ENCODE results near the gene NR0B2.

Gene NR0B2

DNA sequence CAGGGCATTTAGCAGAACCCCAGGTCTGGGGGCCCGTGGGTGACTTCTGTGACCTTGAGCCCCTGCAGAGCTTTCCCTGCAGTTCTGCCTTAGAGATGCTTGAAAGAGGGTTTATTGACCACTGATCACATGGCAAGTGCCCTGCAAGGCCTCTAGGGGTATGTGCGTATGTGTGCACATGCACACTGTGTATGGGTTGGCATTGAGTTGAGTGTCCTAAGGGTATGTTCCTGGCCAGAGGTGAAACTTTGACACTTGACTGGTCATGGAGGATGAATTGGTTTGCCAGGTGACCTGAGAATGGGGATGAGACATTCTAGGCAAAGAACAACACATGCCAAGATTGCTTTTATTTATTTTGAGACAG lies 24.9 kb upstream of the NR0B2 start:
- no peaks in the 10 kb centered on the region for H3K27me3 ChIP-seq (ENCODE audit: control insufficient read depth in 1 of 2, insufficient read depth in 1 of 2, low read length in 2 of 2)
- H3K4me3 ChIP-seq (ENCODE audit: insufficient read depth in 1 of 2, low read depth in 1 of 2, low read length in 2 of 2): no peak overlapping the region
- no peak overlapping the region for H4K8ac ChIP-seq (ENCODE audit: low read length)
- no peak overlapping the region for H2BK15ac ChIP-seq (ENCODE audit: low read depth, poor library complexity, severe bottlenecking)
- H3K9me3 ChIP-seq (ENCODE audit: control insufficient read depth, low read length): no peaks in the 10 kb centered on the region
- no peaks in the 10 kb centered on the region for H3K4me1 ChIP-seq (ENCODE audit: control insufficient read depth, insufficient read depth, low read depth, low read length)
- no peak overlapping the region for H2AK5ac ChIP-seq (ENCODE audit: low read length, severe bottlenecking)
- H3K36me3 ChIP-seq (ENCODE audit: control insufficient read depth in 1 of 2, insufficient read depth in 2 of 2, low read depth in 1 of 2, low read length in 2 of 2): peaks cover 42 to 68% of the 10 kb centered on the region in 2 experiments
- DNase-seq: no peak
- H4K91ac ChIP-seq (ENCODE audit: low read length): no peak overlapping the region
- WGBS: 98% methylated on average over 2 of the region's 2 CpGs
- H3K79me1 ChIP-seq (replicated peaks; ENCODE audit: low read length, poor library complexity, severe bottlenecking): peaks cover 31% of the 10 kb centered on the region
- no peak overlapping the region for H3K14ac ChIP-seq (ENCODE audit: low read length in 2 of 2)
- H3K9ac ChIP-seq (ENCODE audit: low read length): no peak overlapping the region
- no peak overlapping the region for H3K27ac ChIP-seq (ENCODE audit: low read length, poor library complexity, severe bottlenecking)
- H2AFZ ChIP-seq (ENCODE audit: low read depth, low read length): no peak overlapping the region
- H2BK12ac ChIP-seq (ENCODE audit: low read length in 2 of 2): no peak overlapping the region
- H3K23ac ChIP-seq (ENCODE audit: low read length in 2 of 2): no peak overlapping the region
- no peak overlapping the region for H3K4me2 ChIP-seq (ENCODE audit: low read length, poor library complexity, severe bottlenecking)
- H3K18ac ChIP-seq (ENCODE audit: low read depth in 1 of 2, low read length in 2 of 2): no peak overlapping the region
- no peak overlapping the region for H2BK5ac ChIP-seq (ENCODE audit: low read depth, low read length, poor library complexity, severe bottlenecking)
- no peak overlapping the region for H2BK120ac ChIP-seq (ENCODE audit: low read depth, low read length)
- H3K4ac ChIP-seq (ENCODE audit: low read depth in 1 of 2, low read length in 2 of 2): no peak overlapping the region

DNA sequence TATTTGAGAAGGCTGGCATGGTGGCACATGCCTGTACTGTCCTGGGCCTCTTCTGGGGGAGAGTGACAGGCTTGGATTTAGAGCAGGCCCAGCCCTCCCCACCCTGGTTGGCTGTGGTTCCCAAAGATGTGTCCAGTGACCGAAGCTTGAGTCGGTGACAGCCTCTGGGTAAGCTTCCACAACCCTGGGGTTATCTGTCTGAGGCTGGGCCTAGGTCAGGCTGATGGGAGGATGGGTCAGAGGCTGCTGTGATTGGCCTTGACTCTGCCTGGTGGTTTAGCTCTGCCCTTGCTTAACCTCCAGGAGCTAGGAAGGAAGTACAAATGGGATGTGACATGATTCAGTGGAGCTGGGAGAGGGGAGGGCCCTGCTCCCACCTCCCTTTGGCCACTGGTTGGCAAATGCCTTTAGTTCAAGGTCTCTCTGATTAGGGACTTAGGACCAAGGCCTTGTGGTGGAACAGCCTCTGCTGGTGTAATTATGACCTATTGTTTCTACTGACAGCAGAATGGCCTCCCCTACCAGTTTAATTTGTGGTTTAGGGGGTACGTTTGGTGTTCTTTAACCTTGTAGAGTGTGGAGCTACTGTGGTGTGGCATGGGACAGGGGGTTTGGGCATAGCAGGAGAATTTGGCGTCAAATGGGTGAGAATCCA lies 24.4 kb upstream of the NR0B2 start:
- H3K9ac ChIP-seq (ENCODE audit: low read length): no peak overlapping the region
- H3K4me2 ChIP-seq (ENCODE audit: low read length, poor library complexity, severe bottlenecking): no peak overlapping the region
- no peaks in the 10 kb centered on the region for H3K4me1 ChIP-seq (ENCODE audit: control insufficient read depth, insufficient read depth, low read depth, low read length)
- no peak overlapping the region for H2BK12ac ChIP-seq (ENCODE audit: low read length in 2 of 2)
- 92% methylated on average over 4 of the region's 4 CpGs for WGBS
- H3K9me3 ChIP-seq (ENCODE audit: control insufficient read depth, low read length): no peaks in the 10 kb centered on the region
- no peak overlapping the region for H2BK5ac ChIP-seq (ENCODE audit: low read depth, low read length, poor library complexity, severe bottlenecking)
- no peak overlapping the region for H3K27ac ChIP-seq (ENCODE audit: low read length, poor library complexity, severe bottlenecking)
- H3K36me3 ChIP-seq (ENCODE audit: control insufficient read depth in 1 of 2, insufficient read depth in 2 of 2, low read depth in 1 of 2, low read length in 2 of 2): peaks cover 40 to 66% of the 10 kb centered on the region in 2 experiments
- H2AFZ ChIP-seq (ENCODE audit: low read depth, low read length): no peak overlapping the region
- H3K18ac ChIP-seq (ENCODE audit: low read depth in 1 of 2, low read length in 2 of 2): no peak overlapping the region
- no peak overlapping the region for H3K4me3 ChIP-seq (ENCODE audit: insufficient read depth in 1 of 2, low read depth in 1 of 2, low read length in 2 of 2)
- H2AK5ac ChIP-seq (ENCODE audit: low read length, severe bottlenecking): no peak overlapping the region
- H3K79me1 ChIP-seq (replicated peaks; ENCODE audit: low read length, poor library complexity, severe bottlenecking): peaks cover 29% of the 10 kb centered on the region
- H3K4ac ChIP-seq (ENCODE audit: low read depth in 1 of 2, low read length in 2 of 2): no peak overlapping the region
- no peak overlapping the region for H2BK15ac ChIP-seq (ENCODE audit: low read depth, poor library complexity, severe bottlenecking)
- DNase-seq: no peak
- H3K23ac ChIP-seq (ENCODE audit: low read length in 2 of 2): no peak overlapping the region
- no peak overlapping the region for H4K8ac ChIP-seq (ENCODE audit: low read length)
- H3K27me3 ChIP-seq (ENCODE audit: control insufficient read depth in 1 of 2, insufficient read depth in 1 of 2, low read length in 2 of 2): no peaks in the 10 kb centered on the region
- no peak overlapping the region for H4K91ac ChIP-seq (ENCODE audit: low read length)
- H3K14ac ChIP-seq (ENCODE audit: low read length in 2 of 2): no peak overlapping the region
- no peak overlapping the region for H2BK120ac ChIP-seq (ENCODE audit: low read depth, low read length)

DNA sequence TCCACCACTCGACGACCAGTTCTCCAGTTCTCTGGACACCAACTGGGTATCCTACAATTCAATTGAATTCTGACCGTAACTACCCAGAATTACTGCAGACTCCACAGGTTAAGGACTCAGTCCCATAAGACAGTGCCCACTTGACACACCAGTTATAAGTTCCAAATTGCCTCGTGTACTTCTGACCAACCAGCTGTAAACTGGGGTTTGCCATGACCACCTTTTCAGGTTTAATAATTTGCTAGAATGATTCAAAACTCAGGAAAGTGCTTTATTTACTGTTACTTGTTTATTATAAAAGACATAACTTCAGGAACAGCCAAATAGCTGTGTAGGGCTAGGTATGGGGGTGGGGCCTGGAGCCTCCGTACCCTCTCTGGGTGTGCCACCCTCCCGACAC lies 23.0 kb upstream of the NR0B2 start:
- no peak overlapping the region for H4K8ac ChIP-seq (ENCODE audit: low read length)
- no peak overlapping the region for H2AFZ ChIP-seq (ENCODE audit: low read depth, low read length)
- no peak overlapping the region for H3K4ac ChIP-seq (ENCODE audit: low read depth in 1 of 2, low read length in 2 of 2)
- no peak overlapping the region for H2BK120ac ChIP-seq (ENCODE audit: low read depth, low read length)
- H3K27ac ChIP-seq (ENCODE audit: low read length, poor library complexity, severe bottlenecking): no peak overlapping the region
- H3K4me3 ChIP-seq (ENCODE audit: insufficient read depth in 1 of 2, low read depth in 1 of 2, low read length in 2 of 2): no peak overlapping the region
- H2BK12ac ChIP-seq (ENCODE audit: low read length in 2 of 2): no peak overlapping the region
- H3K9ac ChIP-seq (ENCODE audit: low read length): no peak overlapping the region
- peaks cover 22% of the 10 kb centered on the region for H3K79me1 ChIP-seq (replicated peaks; ENCODE audit: low read length, poor library complexity, severe bottlenecking)
- no peak overlapping the region for H3K14ac ChIP-seq (ENCODE audit: low read length in 2 of 2)
- DNase-seq: no peak
- H3K9me3 ChIP-seq (ENCODE audit: control insufficient read depth, low read length): no peaks in the 10 kb centered on the region
- no peak overlapping the region for H2BK5ac ChIP-seq (ENCODE audit: low read depth, low read length, poor library complexity, severe bottlenecking)
- H3K4me2 ChIP-seq (ENCODE audit: low read length, poor library complexity, severe bottlenecking): no peak overlapping the region
- no peak overlapping the region for H4K91ac ChIP-seq (ENCODE audit: low read length)
- H2BK15ac ChIP-seq (ENCODE audit: low read depth, poor library complexity, severe bottlenecking): no peak overlapping the region
- peaks cover 31 to 64% of the 10 kb centered on the region in 2 experiments for H3K36me3 ChIP-seq (ENCODE audit: control insufficient read depth in 1 of 2, insufficient read depth in 2 of 2, low read depth in 1 of 2, low read length in 2 of 2)
- H2AK5ac ChIP-seq (ENCODE audit: low read length, severe bottlenecking): no peak overlapping the region
- 99% methylated on average over 3 of the region's 6 CpGs for WGBS
- no peaks in the 10 kb centered on the region for H3K27me3 ChIP-seq (ENCODE audit: control insufficient read depth in 1 of 2, insufficient read depth in 1 of 2, low read length in 2 of 2)
- no peak overlapping the region for H3K23ac ChIP-seq (ENCODE audit: low read length in 2 of 2)
- no peak overlapping the region for H3K18ac ChIP-seq (ENCODE audit: low read depth in 1 of 2, low read length in 2 of 2)
- H3K4me1 ChIP-seq (ENCODE audit: control insufficient read depth, insufficient read depth, low read depth, low read length): no peaks in the 10 kb centered on the region

DNA sequence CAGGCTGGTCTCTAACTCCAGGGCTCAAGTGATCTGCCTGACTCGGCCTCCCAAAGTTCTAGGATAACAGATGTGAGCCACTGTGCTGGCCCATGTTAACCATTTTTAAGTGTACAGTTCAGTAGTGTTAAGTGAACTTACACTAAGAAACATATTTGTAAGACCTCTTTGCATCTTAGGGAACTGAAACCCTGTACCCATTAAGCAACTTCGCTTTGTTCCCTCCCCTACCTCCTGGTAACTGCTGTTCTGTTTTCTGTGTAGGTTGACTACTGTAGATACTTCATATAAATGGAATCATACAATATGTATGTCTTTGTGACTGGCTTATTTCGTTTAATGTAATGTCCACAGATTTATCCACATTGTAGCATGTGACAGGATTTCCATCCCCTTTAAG lies 18.8 kb upstream of the NR0B2 start:
- Histone ChIP-seq H3K27me3 (ENCODE audit: control insufficient read depth in 1 of 2, insufficient read depth in 1 of 2, low read length in 2 of 2) (no peaks in the 10 kb centered on the region), H3K4ac (ENCODE audit: low read depth in 1 of 2, low read length in 2 of 2) (no peak overlapping the region), H3K14ac (ENCODE audit: low read length in 2 of 2) (no peak overlapping the region), H3K9ac (ENCODE audit: low read length) (no peak overlapping the region), H3K27ac (ENCODE audit: low read length, poor library complexity, severe bottlenecking) (no peak overlapping the region), H3K36me3 (ENCODE audit: control insufficient read depth in 1 of 2, insufficient read depth in 2 of 2, low read depth in 1 of 2, low read length in 2 of 2) (peaks cover 32 to 69% of the 10 kb centered on the region in 2 experiments), H2BK120ac (ENCODE audit: low read depth, low read length) (no peak overlapping the region), H4K91ac (ENCODE audit: low read length) (no peak overlapping the region), H3K18ac (ENCODE audit: low read depth in 1 of 2, low read length in 2 of 2) (no peak overlapping the region), H4K8ac (ENCODE audit: low read length) (no peak overlapping the region), H3K79me1 (replicated peaks; ENCODE audit: low read length, poor library complexity, severe bottlenecking) (peaks cover 11% of the 10 kb centered on the region), H3K9me3 (ENCODE audit: control insufficient read depth, low read length) (no peaks in the 10 kb centered on the region), H3K23ac (ENCODE audit: low read length in 2 of 2) (no peak overlapping the region), H2BK12ac (ENCODE audit: low read length in 2 of 2) (no peak overlapping the region), H2BK15ac (ENCODE audit: low read depth, poor library complexity, severe bottlenecking) (no peak overlapping the region), H2AK5ac (ENCODE audit: low read length, severe bottlenecking) (no peak overlapping the region), H3K4me2 (ENCODE audit: low read length, poor library complexity, severe bottlenecking) (no peak overlapping the region), H2BK5ac (ENCODE audit: low read depth, low read length, poor library complexity, severe bottlenecking) (no peak overlapping the region), H2AFZ (ENCODE audit: low read depth, low read length) (no peak overlapping the region), H3K4me1 (ENCODE audit: control insufficient read depth, insufficient read depth, low read depth, low read length) (no peaks in the 10 kb centered on the region), H3K4me3 (ENCODE audit: insufficient read depth in 1 of 2, low read depth in 1 of 2, low read length in 2 of 2) (no peak overlapping the region)
- WGBS: 100% methylated on average over 1 of the region's 3 CpGs
- no peak for DNase-seq
